IMR-90 (cell line): ENCODE measurements around the gene SAMD5. TPM values are rescaled to one million over a fixed set of nuclear protein-coding genes. Genes with fewer than 3 reads are reported as not detected.

Source experiments
- ATAC-seq: fragments of 200-7000 bp; cut with Tn5 transposase; 2 replicates; pipeline ENCODE4 v1.9.1; 2020; ENCODE audit warnings: low read depth, mild to moderate bottlenecking, moderate library complexity
- BruUV-seq: library from RNA; stranded (reverse); fragments of 400-500 nt; replicated peaks from 2 replicates; lab custom pipeline; 2021; lab: Mats Ljungman, UMichigan
- CTCF ChIA-PET: fragments of 300-600 bp; formaldehyde crosslinking; extraction: SDS; loops from one replicate; lab custom pipeline; 2021; ENCODE audit warnings: antibody characterized with exemption; lab: Yijun Ruan, JAX
- POLR2A ChIA-PET: fragments of 300-600 bp; sonication (Branson Sonifier 250); formaldehyde crosslinking; loops from one replicate; lab custom pipeline; 2022; ENCODE audit warnings: antibody characterized with exemption; ENCODE audit not compliant: unreplicated experiment; lab: Charles Lee
- DNase-seq: peaks from one replicate; pipeline ENCODE4 v3.0.0; 2013
- H2AFZ ChIP-seq: replicated peaks from 2 replicates; pipeline ENCODE3; 2013; ENCODE audit warnings: low read length, mild to moderate bottlenecking; ENCODE audit not compliant: poor library complexity
- H2AK5ac ChIP-seq: 2 replicates; pipeline ENCODE4 v1.6.1; 2013; ENCODE audit warnings: low read depth, low read length, inconsistent platforms
- H2AK9ac ChIP-seq: replicated peaks from 2 replicates; pipeline ENCODE3; 2013; ENCODE audit warnings: mild to moderate bottlenecking, low read depth, low read length, moderate library complexity; ENCODE audit not compliant: poor library complexity
- H2BK120ac ChIP-seq: 2 replicates; pipeline ENCODE4 v1.6.1; 2013; ENCODE audit warnings: low read depth, low read length, inconsistent platforms
- H2BK15ac ChIP-seq: 3 replicates; pipeline ENCODE4 v1.6.1; 2013; ENCODE audit warnings: low read depth, low read length, inconsistent platforms
- H2BK20ac ChIP-seq: 2 replicates; pipeline ENCODE4 v1.6.1; 2013; ENCODE audit warnings: low read depth, mild to moderate bottlenecking, inconsistent platforms, low read length, moderate library complexity
- H2BK5ac ChIP-seq: 2 replicates; pipeline ENCODE4 v1.6.1; 2013; ENCODE audit warnings: mild to moderate bottlenecking, low read depth, low read length, inconsistent platforms; ENCODE audit not compliant: poor library complexity, severe bottlenecking
- H3K14ac ChIP-seq: replicated peaks from 2 replicates; pipeline ENCODE4 v1.6.1; 2013; ENCODE audit warnings: low read depth, low read length, inconsistent platforms
- H3K18ac ChIP-seq: 2 replicates; pipeline ENCODE4 v1.6.1; 2013; ENCODE audit warnings: low read depth, low read length, control low read depth
- H3K23ac ChIP-seq: 2 replicates; pipeline ENCODE4 v1.6.1; 2013; ENCODE audit warnings: low read depth, low read length, inconsistent platforms
- H3K27ac ChIP-seq: 2 replicates; pipeline ENCODE4 v1.5.1; 2013; ENCODE audit warnings: mild to moderate bottlenecking, control low read depth, low read length; ENCODE audit not compliant: insufficient read depth
- H3K27me3 ChIP-seq: 2 replicates; pipeline ENCODE4 v1.6.1; 2013; ENCODE audit warnings: low read length; ENCODE audit not compliant: control insufficient read depth, insufficient read depth
- H3K36me3 ChIP-seq: 2 replicates; pipeline ENCODE4 v1.6.1; 2013; ENCODE audit warnings: low read length, mixed read lengths; ENCODE audit not compliant: control insufficient read depth, insufficient read depth
- H3K4ac ChIP-seq: 2 replicates; pipeline ENCODE4 v1.6.1; 2013; ENCODE audit warnings: low read depth, low read length, inconsistent platforms
- H3K4me1 ChIP-seq: 2 replicates; pipeline ENCODE4 v1.6.1; 2013; ENCODE audit warnings: low read length, mixed read lengths; ENCODE audit not compliant: control insufficient read depth, insufficient read depth
- H3K4me2 ChIP-seq: 2 replicates; pipeline ENCODE4 v1.6.1; 2013; ENCODE audit warnings: low read depth, mild to moderate bottlenecking, control low read depth, low read length, moderate library complexity
- H3K4me3 ChIP-seq: 2 replicates; pipeline ENCODE4 v1.5.1; 2013; ENCODE audit warnings: low read depth, mild to moderate bottlenecking, control low read depth, low read length, moderate library complexity; ENCODE audit not compliant: insufficient read depth
- H3K56ac ChIP-seq: 2 replicates; pipeline ENCODE4 v1.6.1; 2013; ENCODE audit warnings: low read length, inconsistent platforms; ENCODE audit not compliant: insufficient read depth; ENCODE audit errors: extremely low read depth
- H3K79me1 ChIP-seq, 2 experiments: 2 replicates each; pipeline ENCODE4 v1.6.1; 2013; ENCODE audit warnings: low read length in 2 of 2, inconsistent platforms in 1 of 2, low read depth in 1 of 2
- H3K9ac ChIP-seq: 2 replicates; pipeline ENCODE4 v1.6.1; 2013; ENCODE audit warnings: low read depth, low read length, control low read depth
- H3K9me1 ChIP-seq: 2 replicates; pipeline ENCODE4 v1.6.1; 2013; ENCODE audit warnings: low read length, inconsistent platforms; ENCODE audit not compliant: insufficient read depth
- H3K9me3 ChIP-seq: 2 replicates; pipeline ENCODE4 v1.6.1; 2013; ENCODE audit warnings: low read length; ENCODE audit not compliant: control insufficient read depth, insufficient read depth
- H4K20me1 ChIP-seq: 2 replicates; pipeline ENCODE4 v1.6.1; 2013; ENCODE audit warnings: low read length, inconsistent platforms; ENCODE audit not compliant: insufficient read depth
- H4K5ac ChIP-seq: 2 replicates; pipeline ENCODE4 v1.6.1; 2013; ENCODE audit warnings: mild to moderate bottlenecking, low read depth, low read length, control low read depth
- H4K8ac ChIP-seq, 2 experiments: 2 replicates each; pipeline ENCODE4 v1.6.1; 2013; ENCODE audit warnings: low read depth in 2 of 2, low read length in 2 of 2, control low read depth in 1 of 2, inconsistent platforms in 1 of 2
- H4K91ac ChIP-seq: 2 replicates; pipeline ENCODE4 v1.6.1; 2013; ENCODE audit warnings: low read depth, low read length, inconsistent platforms; ENCODE audit not compliant: insufficient read depth
- BHLHE40 ChIP-seq: fragments of 150-350 bp; IDR thresholded peaks from 2 replicates; pipeline ENCODE4 v1.6.1; 2016; ENCODE audit warnings: mild to moderate bottlenecking, low read depth, low read length
- CEBPB ChIP-seq: IDR thresholded peaks from 2 replicates; pipeline ENCODE4 v1.6.1; 2012; ENCODE audit warnings: low read depth, low read length, improper control_type of control experiment
- CHD1 ChIP-seq: IDR thresholded peaks from 2 replicates; pipeline ENCODE4 v1.6.1; 2012; ENCODE audit warnings: low read depth, low read length, improper control_type of control experiment
- CTCF ChIP-seq: conservative IDR thresholded peaks from 2 replicates; pipeline ENCODE4 v1.5.1; 2012; ENCODE audit warnings: mild to moderate bottlenecking, low read depth, low read length, improper control_type of control experiment
- ELK1 ChIP-seq: fragments of 150-350 bp; IDR thresholded peaks from 2 replicates; pipeline ENCODE4 v1.6.1; 2016; ENCODE audit warnings: low read depth, mild to moderate bottlenecking, low read length, moderate library complexity, borderline replicate concordance
- FOS ChIP-seq: fragments of 150-350 bp; IDR thresholded peaks from 2 replicates; pipeline ENCODE4 v1.6.1; 2016; ENCODE audit warnings: low read depth, low read length
- MAFK ChIP-seq: IDR thresholded peaks from 2 replicates; pipeline ENCODE4 v1.6.1; 2012; ENCODE audit warnings: low read depth, low read length, improper control_type of control experiment
- MAZ ChIP-seq: IDR thresholded peaks from 2 replicates; pipeline ENCODE4 v1.6.1; 2012; ENCODE audit warnings: low read depth, mild to moderate bottlenecking, low read length, improper control_type of control experiment, moderate library complexity, borderline replicate concordance
- MXI1 ChIP-seq: IDR thresholded peaks from 2 replicates; pipeline ENCODE4 v1.6.1; 2012; ENCODE audit warnings: low read depth, mild to moderate bottlenecking, low read length, moderate library complexity, borderline replicate concordance
- NFE2L2 ChIP-seq: fragments of 150-350 bp; IDR thresholded peaks from 2 replicates; pipeline ENCODE4 v1.6.1; 2016; ENCODE audit warnings: low read depth, mild to moderate bottlenecking, low read length
- POLR2A ChIP-seq: IDR thresholded peaks from 2 replicates; pipeline ENCODE4 v1.6.1; 2012; ENCODE audit warnings: mild to moderate bottlenecking, low read depth, low read length
- RAD21 ChIP-seq: IDR thresholded peaks from 2 replicates; pipeline ENCODE4 v1.6.1; 2012; ENCODE audit warnings: low read length, improper control_type of control experiment
- RCOR1 ChIP-seq: IDR thresholded peaks from 2 replicates; pipeline ENCODE4 v1.6.1; 2012; ENCODE audit warnings: mild to moderate bottlenecking, low read length, improper control_type of control experiment; ENCODE audit not compliant: insufficient replicate concordance
- RFX5 ChIP-seq: IDR thresholded peaks from 2 replicates; pipeline ENCODE4 v1.8.0; 2012; ENCODE audit warnings: low read depth, mild to moderate bottlenecking, low read length, moderate library complexity
- SMC3 ChIP-seq: fragments of 150-350 bp; IDR thresholded peaks from 2 replicates; pipeline ENCODE4 v1.6.1; 2016; ENCODE audit warnings: low read depth, mild to moderate bottlenecking, antibody characterized with exemption, low read length, moderate library complexity
- USF2 ChIP-seq: fragments of 150-350 bp; IDR thresholded peaks from 2 replicates; pipeline ENCODE4 v1.6.1; 2017; ENCODE audit warnings: mild to moderate bottlenecking, antibody characterized with exemption, low read length, low read depth
- WGBS, 2 experiments: methylation state at CpG; one replicate each; pipeline versions ENCODE4 v1.1.5 to v1.1.7; 2013; ENCODE audit warnings: missing lambda C conversion rate in 2 of 2; ENCODE audit not compliant: insufficient read length in 1 of 2; ENCODE audit errors: extremely low coverage in 2 of 2; 5-methylcytosine and 5-hydroxymethylcytosine counted together
- dilution Hi-C: fragments of 300-500 bp; cut with HindIII; formaldehyde crosslinking; loops from one replicate; pipeline ENCODE4 v1.14.3; 2018; ENCODE audit warnings: low sequenced_read_pairs; ENCODE audit not compliant: unreplicated experiment
- in situ Hi-C: fragments of 300-500 bp; cut with MboI; formaldehyde crosslinking; loops from 3 replicates; pipeline ENCODE4 v1.14.3; 2019; ENCODE audit warnings: low sequenced_read_pairs, inconsistent platforms, mixed read lengths
- intact Hi-C: fragments of 100-400 bp; cut with micrococcal nuclease; formaldehyde crosslinking; loops from 2 replicates; pipeline ENCODE4 v1.10.0; 2022
- polyA plus RNA-seq, 3 experiments: library from polyadenylated mRNA; depleted of rRNA; stranded (reverse); fragments of >200 nt; gene quantifications; 2 replicates each; pipeline ENCODE4 v1.2.3, GENCODE V29; 2012; ENCODE audit warnings: low replicate concordance in 1 of 3
- total RNA-seq: library from RNA; depleted of rRNA; stranded (reverse); fragments of >200 nt; gene quantifications from 2 replicates; pipeline ENCODE4 v1.2.3, GENCODE V29; 2012

SAMD5 gene
- total and polyA plus RNA-seq, 2 of the 4 experiments (the other 2 are of a cell fraction) = 1.0 to 1.6 TPM

GRCh38 chr6:147570681-147571080 lies 62.2 kb downstream of the SAMD5 start:
- H3K4me3 ChIP-seq = no peak overlapping the region
- in situ Hi-C loops = no loop called here
- H3K9ac ChIP-seq = no peak overlapping the region
- TF ChIP-seq CHD1 (no peak), SMC3 (no peak), CEBPB (no peak), POLR2A (no peak), CTCF (no peak), USF2 (no peak), NFE2L2 (no peak), MXI1 (no peak), RAD21 (no peak), BHLHE40 (no peak), RFX5 (no peak), RCOR1 (no peak), FOS (no peak), MAFK (no peak), ELK1 (no peak), MAZ (no peak)
- no peaks in the 10 kb centered on the region for H3K79me1 ChIP-seq
- no peaks in the 10 kb centered on the region for H3K9me1 ChIP-seq
- H4K20me1 ChIP-seq = no peaks in the 10 kb centered on the region
- no peaks in the 10 kb centered on the region for H3K4me1 ChIP-seq
- intact Hi-C loops = no loop called here
- no peak overlapping the region for H2BK5ac ChIP-seq
- no peaks in the 10 kb centered on the region for H3K36me3 ChIP-seq
- no peak overlapping the region for H2BK20ac ChIP-seq
- H3K4me2 ChIP-seq = no peak overlapping the region
- no peak overlapping the region for H3K27ac ChIP-seq
- H3K4ac ChIP-seq = no peak overlapping the region
- ATAC-seq = no peak
- H3K9me3 ChIP-seq = no peaks in the 10 kb centered on the region
- no peak overlapping the region for H2BK15ac ChIP-seq
- no peaks in the 10 kb centered on the region for H3K27me3 ChIP-seq
- no peak overlapping the region for H2AK9ac ChIP-seq
- no peak overlapping the region for H3K23ac ChIP-seq
- no peak overlapping the region for H3K56ac ChIP-seq
- H2BK120ac ChIP-seq = no peak overlapping the region
- dilution Hi-C loops = no loop called here
- no peak overlapping the region for H4K8ac ChIP-seq
- no TSS peak for BruUV-seq
- ChIA-PET POLR2A (no interaction called here), CTCF (interaction anchor here (0.6 kb wide), 2 partner anchors 49 to 574 kb away, joined by 3 read pairs; no protein-coding TSS in a partner anchor)
- DNase-seq = no peak
- WGBS, 2 experiments = no CpG with 5 or more reads among the region's 2 CpGs
- H3K18ac ChIP-seq = no peak overlapping the region
- no peak overlapping the region for H2AFZ ChIP-seq
- no peak overlapping the region for H2AK5ac ChIP-seq
- H4K5ac ChIP-seq = no peak overlapping the region
- H3K14ac ChIP-seq = no peak overlapping the region
- no peak overlapping the region for H4K91ac ChIP-seq
